OCI-LY7 (cell line): ENCODE results near the gene AAK1.

Experiments
- EZH2phosphoT487 ChIP-seq: fragments of 200-600 bp; sonication (generic); IDR thresholded peaks from 2 replicates; pipeline ENCODE4 v1.6.1; 2018; ENCODE audit warnings: low read depth, borderline replicate concordance, mild to moderate bottlenecking, mixed run types, antibody characterized with exemption, low read length, moderate library complexity, mixed read lengths
- TF ChIP-seq, protein P1 (sequence below): fragments of 200-600 bp; sonication (generic); conservative IDR thresholded peaks from 2 replicates; pipeline ENCODE4 v1.5.1; 2014; ENCODE audit warnings: mild to moderate bottlenecking, antibody characterized with exemption, low read length, moderate library complexity, mixed read lengths

DNA sequence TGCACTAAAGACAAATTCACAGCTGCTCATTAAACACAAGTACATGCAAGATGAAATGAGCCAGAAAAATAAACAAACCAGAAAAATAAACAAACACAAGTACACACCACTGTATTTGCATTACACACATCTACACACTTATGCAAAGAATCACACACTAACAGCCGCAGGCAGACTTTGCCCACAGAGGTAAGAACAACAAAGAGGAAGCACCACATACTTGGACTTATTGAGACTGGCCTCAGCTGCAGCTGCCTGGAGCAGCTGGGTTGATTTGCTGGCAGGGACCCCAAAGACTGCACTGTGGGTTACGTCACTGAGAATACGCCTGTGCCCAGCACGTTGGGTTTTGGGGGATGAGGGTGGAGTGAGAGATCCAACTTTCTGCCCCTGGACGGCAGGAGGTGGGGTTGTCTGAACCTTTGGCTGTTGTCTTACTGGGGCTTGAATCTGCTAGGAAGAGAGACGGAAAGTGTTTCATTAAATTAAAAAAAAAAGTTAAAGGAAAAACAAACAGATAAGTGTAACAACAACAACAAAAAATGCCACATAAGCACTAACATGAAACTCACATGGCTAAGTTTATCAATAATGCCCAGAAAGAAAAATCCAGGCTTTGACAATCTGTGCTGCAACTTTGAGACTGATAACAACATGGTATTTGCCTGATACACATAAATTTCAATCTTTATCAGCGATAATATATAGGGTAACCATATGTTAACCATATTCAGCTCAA lies 134.4 kb downstream of the AAK1 start:
- TF ChIP-seq, protein P1, sequence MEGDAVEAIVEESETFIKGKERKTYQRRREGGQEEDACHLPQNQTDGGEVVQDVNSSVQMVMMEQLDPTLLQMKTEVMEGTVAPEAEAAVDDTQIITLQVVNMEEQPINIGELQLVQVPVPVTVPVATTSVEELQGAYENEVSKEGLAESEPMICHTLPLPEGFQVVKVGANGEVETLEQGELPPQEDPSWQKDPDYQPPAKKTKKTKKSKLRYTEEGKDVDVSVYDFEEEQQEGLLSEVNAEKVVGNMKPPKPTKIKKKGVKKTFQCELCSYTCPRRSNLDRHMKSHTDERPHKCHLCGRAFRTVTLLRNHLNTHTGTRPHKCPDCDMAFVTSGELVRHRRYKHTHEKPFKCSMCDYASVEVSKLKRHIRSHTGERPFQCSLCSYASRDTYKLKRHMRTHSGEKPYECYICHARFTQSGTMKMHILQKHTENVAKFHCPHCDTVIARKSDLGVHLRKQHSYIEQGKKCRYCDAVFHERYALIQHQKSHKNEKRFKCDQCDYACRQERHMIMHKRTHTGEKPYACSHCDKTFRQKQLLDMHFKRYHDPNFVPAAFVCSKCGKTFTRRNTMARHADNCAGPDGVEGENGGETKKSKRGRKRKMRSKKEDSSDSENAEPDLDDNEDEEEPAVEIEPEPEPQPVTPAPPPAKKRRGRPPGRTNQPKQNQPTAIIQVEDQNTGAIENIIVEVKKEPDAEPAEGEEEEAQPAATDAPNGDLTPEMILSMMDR, result no peak
- TF ChIP-seq EZH2phosphoT487, result no peak
